ENCODE results near the gene DSCAML1.
"Not testable (repeated sequence)": the region's sequence is repeated elsewhere in the genome, so short reads cannot be mapped to it uniquely, and the experiment has no call there.

Gene DSCAML1

DNA sequence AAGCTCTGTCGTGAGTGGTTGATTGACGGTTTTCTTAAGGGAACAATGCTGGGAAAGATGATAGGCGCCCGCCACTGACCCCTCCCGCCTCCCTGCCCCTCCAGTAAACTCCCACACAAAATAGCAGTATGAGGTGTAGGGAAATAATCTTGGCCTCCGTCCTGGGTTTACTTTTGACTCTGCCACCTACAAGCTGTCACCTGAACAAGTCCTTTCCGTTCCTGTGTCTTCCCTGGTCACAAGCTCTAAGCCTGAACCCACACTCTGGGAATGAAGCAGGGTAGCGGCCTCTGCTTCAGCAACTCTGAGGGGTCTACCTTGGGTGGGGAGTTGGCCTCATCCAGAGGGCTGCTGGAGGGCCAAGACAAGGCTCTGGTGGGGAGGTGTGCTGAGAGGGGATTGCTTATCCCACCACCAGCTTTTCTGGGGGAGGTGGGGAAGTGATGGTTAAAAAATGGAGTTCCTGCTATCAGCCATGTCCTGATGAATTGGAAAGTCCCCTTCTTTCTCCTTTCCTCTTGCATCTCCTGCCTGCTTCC is 381.6 kb downstream of the DSCAML1 start:
- DNase-seq: no peak

DNA sequence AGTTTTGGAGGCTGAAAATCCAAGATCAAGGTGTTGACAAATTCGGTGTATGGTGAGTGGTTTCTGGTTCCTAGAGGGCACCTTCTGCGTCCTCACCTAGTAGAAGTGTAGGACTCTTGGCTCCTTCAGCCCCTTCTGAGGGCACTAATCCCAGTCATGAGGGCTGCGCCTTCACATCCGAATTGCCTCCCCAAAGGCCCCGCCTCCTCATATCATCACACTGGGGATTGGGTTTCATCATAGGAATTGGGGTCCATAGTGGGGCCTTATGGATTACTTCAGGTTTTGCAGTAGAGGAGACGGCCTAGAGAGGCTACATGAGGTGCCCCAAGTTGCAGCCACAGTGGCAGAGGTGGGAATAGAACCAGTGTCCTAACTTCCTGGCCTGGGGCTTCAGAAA is 382.3 kb downstream of the DSCAML1 start:
- no peak for DNase-seq

DNA sequence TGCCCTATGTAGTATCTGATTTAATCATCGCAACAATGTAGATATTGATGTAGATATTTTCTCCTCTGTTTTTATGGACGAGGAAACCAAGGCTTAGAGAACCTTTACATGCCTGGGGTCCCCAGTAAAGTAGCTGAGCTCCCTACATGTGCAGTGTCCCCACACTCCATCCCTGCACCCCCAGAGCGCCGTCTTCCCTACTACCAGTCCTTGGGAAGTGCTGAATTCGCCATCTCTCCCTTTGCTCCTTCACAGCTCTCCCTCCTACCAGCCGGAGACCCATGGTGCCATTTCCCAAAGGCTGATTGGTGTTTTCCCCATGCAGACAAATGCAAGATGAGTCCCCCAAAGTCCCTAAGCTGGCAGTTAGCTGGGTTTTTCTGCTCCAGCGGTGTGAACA is 383.4 kb downstream of the DSCAML1 start:
- no peak for DNase-seq

DNA sequence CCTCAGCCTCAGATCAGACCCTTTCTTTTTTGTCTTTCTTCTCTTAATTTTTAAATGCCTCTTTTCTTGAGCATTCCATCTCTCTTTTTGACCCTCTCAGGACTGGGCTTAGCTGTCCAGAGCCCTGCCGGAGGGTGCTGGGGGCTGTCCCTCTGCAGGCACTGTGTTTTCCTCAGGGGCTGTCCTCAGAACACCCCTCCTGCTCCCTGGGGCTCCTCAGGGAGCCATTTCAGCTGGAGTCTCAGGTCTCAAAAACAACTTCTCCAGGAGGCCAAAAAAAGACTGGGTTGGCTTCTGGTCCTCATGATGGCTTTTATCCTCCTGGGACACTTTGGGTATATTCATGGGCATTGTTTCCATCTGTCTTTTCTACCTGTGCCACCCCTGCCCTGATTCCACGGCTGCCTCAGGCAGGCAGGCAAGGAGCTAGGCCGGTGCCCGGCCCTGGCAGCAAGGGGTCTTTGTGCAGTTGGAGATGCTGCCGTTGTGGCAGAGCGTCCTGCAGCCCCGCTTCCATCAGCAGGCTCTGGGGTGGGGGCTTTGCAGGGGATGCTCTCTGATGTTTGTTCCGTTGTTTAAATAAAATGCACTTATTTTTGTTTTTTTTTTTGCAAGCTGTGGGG is 384.3 kb downstream of the DSCAML1 start:
- DNase-seq: no peak

DNA sequence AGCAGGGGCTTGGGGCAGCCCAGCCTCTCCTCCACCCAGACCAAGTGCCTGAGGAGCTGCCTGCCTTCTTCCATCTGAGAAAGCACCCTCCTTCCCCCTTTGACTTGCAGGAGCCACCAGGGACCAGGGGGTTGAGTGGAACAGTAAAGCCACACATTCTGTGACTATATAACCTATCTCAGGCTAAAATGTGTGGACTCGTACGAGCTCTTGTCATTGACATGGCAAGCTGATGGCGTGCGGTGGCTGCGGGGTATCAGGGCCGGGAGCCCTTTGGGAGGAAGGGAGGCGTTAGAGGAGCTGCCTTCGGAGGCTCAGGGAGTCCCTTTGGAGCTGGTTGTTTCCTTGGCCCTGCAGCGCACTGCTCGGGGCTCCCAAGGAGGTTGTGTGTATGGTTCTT is 384.8 kb downstream of the DSCAML1 start:
- DNase-seq: no peak

DNA sequence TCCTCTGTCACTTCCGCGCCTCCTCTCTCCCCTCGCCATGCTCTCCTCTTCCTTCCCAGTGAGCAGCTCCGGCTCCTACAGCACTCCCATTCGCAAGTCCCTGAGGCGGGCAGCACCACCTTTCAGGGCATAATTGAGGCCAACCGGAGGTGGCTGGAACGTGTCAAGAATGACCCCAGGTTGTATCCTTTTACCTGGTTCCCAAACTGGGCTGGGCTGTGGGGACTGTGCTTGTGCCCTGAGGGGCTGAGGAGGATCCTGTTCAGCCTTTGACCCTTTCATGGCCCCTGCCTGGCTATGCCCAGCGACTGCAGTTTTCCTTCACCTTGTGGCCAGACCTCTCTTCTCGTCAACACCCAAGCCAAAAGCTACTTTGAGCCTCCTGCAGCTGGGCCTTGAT is 385.3 kb downstream of the DSCAML1 start:
- no peak for DNase-seq

DNA sequence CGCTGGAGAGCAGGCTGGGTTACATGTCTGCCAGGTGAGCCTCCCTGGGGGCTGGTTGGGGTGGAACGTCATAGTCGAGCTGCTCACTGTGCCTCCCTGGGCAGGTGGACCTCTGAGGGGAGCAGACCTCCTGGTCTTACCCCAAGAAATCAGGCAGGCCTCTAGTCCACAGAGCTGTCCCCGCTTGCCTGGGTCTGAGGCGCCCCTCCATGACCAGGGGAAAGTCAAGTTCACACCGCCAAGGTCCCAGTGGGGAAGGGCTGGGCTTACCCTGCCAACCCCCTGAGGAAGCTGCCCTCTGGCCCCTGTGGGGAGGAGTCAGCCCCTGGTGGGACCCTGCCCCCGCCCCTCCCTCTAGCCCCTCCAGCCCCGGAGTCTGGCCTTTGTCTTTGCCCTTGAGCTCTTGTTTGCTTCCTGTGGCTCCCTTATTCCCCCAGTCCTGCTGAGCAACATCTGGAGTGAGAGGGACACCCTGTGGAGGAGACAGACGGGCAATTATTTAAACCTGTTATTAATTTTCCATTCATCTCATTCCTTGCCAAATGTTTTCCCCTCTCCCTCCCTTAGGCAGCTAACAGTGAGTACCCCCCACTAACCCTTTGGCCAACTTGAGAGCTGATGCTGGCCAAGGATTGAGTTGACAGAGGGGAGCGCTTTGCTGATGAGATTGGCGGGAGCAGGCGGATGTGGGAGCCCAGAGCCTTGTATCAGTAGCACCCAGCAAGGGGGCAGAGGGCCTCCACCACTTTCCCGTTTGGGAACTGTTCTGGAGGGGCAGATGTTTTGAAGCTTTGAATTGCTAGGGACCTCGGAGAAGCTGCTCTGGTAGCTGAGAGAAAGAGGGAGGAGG is 385.9 kb downstream of the DSCAML1 start:
- DNase-seq: no peak

DNA sequence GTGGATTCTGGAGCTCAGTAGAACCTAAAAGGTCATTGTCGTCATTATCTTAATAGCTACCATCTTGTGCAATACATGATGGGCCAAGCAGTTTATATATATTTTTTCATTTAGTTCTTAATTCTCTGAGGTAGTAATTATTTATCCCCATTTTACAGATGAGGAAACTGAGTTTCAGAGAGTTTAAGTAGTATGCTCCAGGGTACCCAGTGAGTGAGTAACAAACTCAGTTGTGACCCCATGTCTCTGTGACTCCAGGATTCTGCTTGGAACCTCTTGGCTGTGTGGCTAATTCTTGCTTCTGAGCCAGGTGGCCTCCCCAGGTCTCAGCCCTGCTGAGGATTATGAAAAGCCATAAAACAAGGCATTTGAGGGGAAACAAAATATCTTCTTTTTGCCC is 386.8 kb downstream of the DSCAML1 start:
- no peak for DNase-seq

DNA sequence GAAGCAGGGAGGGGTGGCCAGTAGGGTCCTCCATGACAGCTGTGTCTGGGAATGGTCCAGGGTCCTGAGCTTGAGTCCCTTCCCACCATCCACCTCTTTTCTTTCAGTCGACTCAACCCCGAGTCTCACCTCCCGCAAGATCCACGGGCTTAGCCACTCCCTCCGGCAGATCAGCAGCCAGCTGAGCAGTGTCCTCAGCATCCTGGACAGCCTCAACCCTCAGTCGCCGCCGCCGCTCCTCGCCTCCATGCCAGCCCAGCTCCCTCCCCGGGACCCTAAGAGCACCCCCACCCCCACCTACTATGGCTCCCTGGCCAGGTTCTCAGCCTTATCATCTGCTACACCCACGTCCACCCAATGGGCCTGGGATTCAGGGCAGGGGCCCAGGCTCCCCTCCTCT is 387.5 kb downstream of the DSCAML1 start:
- no peak for DNase-seq

DNA sequence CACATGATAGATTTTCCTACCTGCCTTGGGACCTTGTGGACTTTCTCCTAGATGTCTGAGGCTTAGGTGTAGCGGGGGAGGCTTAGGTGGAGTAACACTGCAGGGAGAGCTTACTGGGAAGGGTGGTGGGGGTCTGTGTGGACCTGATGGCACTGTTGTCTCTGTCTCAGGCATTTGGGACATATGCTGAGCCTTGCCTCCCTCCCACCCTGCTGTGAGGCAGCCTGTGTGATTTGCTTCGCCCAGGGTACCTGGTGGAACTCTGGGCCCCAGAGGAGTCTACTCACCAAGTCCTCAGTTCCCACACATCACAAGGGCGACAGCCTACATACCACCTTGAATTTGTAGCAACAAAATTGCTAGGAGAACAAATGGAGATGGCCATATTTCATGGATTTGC is 388.7 kb downstream of the DSCAML1 start:
- no peak for DNase-seq

DNA sequence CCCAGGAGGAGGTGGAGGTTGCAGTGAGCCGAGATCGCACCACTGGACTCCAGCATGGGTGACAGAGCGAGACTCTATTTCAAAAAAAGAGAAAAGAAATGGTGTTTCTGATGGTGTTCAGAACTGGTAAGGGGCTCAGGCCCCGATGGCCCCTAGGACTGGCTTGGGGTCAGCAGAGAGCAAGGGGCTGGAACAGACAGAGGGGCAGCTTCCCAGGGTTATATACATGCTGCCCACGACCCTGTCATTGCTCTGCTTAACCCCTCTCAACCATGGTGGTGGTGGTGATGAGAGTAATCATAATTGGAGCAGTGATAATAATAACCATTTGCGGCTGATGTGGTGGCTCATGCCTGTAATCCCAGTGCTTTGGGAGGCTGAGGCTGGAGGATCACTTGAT is 390.0 kb downstream of the DSCAML1 start:
- DNase-seq: no peak

DNA sequence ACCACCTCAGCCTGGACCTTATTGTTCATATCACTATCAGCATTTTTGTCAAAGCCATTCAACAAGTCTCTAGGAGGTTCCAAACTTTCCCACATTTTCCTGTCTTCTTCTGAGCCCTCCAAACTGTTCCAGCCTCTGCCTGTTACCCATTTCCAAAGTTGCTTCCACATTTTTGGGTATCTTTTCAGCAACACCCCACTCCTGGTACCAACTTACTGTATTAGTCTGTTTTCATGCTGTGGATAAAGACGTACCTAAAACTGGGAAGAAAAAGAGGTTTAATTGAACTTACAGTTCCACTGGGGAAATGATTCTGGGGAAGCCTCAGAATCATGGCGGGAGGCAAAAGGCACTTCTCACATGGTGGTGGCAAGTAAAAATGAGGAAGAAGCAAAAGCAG is 391.1 kb downstream of the DSCAML1 start:
- not testable (repeated sequence) for DNase-seq

DNA sequence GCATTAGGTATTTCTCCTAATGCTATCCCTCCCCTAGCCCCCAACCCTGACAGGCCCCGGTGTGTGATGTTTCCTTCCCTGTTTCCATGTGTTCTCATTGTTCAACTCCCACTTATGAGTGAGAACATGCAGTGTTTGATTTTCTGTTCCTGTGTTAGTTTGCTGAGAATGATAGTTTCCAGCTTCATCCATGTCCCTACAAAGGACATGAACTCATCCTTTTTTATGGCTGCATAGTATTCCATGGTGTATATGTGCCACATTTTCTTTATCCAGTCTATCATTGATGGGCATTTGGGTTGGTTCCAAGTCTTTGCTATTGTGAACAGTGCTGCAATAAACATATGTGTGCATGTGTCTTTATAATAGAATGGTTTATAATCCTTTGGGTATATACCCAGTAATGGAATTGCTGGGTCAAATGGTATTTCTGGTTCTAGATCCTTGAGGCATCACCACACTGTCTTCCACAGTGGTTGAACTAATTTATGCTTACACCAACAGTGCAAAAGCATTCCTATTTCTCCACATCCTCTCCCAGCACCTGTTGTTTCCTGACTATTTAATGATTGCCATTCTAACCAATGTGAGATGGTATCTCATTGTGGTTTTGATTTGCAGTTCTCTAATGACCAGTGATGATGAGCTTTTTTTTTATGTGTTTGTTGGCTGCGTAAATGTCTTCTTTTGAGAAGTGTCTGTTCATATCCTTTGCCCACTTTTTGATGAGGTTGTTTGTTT is 397.7 kb downstream of the DSCAML1 start:
- DNase-seq: not testable (repeated sequence)

DNA sequence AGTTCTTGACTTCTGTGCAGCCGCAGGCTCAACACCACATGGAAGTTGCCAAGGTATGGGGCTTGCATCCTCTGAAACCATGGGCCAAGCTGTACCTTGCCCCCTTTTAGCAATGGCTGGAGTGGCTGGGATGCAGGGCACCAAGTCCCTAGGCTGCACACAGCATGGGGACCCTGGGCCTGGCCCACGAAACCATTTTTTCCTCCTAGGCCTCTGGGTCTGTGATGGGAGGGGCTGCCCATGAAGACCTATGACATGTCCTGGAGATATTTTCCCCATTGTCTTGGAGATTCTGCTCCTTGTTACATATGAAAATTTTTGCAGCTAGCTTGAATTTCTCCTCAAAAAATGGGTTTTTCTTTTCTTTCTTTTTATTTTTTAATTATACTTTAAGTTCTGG is 398.4 kb downstream of the DSCAML1 start:
- not testable (repeated sequence) for DNase-seq

DNA sequence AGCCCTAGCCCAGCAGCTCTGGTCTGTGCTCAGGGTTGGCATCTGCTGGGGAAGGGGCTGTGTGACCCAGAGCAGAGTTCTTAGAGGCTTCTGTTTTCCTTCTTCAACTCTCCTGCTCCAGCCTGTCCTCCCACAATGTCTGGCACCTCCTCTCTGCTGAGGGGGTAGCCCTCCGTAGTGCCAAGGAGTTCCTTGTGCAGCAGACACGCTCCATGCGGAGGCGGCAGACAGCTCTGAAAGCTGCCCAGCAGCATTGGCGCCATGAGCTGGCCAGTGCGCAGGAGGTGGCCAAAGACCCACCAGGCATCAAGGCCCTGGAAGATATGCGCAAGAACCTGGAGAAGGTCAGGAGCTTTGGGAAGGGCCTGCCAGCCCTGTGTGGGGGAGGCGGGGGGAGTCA is 400.0 kb downstream of the DSCAML1 start:
- no peak for DNase-seq

DNA sequence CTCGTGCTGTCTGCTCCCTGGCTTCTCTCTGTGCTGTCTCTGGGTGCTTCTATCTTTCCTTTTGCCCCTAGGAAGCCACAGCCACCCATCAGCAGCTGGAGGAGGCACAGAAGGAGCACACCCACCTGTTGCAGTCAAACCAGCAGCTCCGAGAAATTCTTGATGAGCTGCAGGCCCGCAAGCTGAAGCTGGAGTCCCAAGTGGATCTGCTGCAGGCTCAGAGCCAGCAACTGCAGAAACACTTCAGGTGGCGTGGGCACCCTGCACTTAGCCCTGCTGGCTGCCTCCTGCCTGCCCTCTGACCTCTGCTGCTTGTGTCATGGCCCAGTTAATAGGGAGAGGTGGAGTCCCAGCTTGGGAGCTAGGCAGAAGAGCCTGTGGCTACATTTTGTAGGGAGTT is 401.5 kb downstream of the DSCAML1 start:
- no peak for DNase-seq

DNA sequence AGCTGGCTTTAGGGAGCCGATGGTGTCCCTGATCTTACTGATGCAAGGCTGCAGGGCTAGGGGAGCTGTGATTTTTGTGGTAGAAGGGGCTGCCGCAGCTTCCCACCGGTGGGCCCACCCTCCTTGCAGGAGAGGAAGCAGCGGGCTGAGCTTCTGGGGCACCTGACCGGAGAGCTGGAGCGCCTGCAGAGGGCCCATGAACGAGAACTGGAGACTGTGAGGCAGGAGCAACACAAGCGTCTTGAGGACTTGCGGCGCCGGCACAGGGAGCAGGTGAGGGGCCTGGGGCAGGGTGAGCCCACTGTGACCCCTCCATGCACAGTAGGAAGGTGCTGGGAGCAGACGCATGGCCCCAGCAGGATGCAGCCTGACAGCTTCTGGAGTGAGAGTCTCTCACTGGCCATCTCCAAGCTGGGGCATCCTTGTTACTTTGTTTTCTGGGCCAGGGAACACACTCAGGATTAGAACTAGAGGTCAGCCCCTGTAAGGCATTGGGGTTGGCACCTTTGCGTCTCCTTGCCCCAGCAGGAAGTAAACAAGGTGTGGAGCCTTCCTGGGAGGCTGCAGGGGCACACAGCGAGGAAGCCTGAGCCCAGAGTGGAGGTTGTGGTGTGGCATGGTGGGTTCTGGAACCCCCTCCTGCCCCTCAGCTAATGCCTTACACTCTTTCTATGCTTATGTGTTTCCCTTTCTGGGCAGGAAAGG is 402.6 kb downstream of the DSCAML1 start:
- no peak for DNase-seq

DNA sequence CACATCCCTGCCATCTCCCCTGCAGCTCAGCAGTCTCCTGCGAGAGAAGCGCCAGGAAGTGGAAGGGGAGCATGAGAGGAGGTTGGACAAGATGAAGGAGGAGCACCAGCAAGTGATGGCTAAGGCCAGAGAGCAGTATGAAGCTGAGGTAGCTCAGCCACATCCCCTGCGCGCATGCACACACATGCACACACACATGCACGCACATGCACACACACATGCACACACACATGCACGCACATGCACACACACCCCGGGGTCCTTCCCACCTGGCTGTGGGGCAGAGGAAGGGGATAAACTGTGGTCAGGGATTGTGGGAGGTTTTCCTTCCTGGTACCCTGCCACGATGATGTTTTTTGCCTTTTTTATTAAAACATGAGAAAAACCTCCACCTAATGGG is 404.0 kb downstream of the DSCAML1 start:
- no peak for DNase-seq

DNA sequence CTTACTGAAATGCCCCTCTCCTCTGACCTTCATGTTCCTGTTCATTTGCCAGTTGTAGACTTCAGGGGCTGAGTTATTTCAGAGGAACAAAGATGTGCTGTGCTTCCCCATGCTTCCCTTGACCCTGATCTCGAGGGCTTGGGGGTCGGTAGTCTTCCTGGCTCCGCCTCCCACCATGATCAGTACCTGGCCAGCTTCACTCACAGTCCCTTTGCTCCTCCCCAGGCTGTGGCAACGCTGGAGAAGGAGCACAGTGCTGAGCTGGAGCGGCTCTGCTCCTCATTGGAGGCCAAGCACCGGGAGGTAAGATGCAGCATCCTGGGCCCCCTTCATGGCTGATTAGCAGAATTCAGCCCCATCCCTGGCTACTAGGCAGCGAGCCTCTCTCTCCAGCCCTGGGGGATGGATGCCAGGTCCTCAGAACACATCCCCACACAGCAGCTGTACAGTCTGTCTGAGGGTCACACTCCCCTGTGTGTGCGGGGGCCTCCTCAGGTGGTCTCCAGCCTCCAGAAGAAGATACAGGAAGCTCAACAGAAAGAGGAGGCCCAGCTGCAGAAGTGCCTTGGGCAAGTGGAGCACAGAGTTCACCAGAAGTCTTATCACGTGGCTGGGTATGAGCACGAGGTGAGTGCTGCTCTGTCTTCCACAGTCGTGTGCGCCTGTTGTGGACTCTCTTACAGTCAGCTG is 404.9 kb downstream of the DSCAML1 start:
- DNase-seq: no peak

DNA sequence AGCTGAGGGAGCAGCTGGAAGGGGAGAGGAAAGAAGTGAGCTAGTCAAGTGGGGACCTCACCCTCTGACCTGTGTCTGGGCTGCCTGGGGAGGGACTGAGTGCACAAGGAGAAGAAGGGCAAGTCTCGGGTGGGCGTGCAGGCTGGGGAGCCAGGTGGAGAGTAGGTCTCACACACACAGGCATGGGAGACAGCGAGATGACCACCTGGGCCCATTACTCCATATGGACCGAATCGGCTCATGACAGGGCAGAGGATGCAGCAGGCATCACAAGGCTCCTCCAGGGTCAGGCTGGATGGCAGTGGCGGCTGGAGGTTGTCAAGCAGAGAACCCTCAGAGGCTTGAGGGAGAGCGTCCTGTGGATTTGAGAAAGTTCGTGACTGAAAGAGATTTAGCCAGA is 405.8 kb downstream of the DSCAML1 start:
- DNase-seq: no peak

DNA sequence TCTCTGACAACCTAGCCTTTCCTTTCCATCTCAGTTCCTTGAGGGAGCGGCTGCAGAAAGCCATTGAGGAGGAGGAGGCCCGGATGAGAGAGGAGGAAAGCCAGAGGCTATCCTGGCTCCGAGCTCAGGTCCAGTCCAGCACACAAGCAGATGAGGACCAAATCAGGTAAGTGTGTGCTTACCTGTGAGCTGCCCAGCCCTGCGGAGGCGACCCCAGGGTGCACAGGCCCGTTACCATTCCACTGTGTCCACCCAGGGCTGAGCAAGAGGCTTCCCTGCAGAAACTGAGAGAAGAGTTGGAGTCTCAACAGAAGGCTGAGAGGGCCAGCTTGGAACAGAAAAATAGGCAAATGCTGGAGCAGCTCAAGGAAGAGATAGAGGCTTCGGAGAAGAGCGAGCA is 406.3 kb downstream of the DSCAML1 start:
- DNase-seq: no peak

DNA sequence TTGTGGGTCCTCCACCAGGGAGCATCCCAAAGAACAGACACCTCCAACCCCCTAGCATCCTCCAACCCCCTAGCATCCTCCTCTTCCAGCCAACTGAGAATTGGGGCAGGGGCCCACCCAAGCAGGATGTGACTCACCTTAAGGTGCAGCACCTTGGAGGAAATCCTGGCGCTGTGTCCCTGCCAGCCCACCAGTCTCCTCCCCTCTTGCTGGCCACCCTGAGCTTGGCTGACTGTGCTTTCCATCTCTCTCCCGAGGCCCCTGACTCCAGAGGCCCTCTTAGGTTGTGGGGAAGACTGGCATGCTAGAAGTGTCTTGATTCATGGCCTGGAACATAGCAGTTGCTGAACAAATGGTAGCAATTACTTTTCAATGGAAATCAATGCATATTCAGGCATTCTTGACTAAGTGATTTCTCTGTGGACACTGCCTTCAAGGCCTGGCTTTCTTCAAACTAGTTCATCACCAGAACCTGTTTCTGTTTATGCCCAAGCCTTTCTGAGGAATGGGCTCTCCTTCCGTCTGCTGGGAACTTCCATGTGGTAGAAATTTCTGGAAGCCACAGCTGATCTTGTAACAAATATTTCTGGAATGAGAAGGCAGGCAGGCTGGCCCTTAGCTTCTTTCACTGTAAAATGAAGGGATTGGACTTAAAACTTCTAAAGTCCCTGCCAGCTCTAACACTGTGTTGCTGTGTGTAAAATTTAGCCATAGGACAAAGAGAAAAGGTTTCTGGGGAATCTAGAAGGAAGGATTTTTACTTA is 408.8 kb downstream of the DSCAML1 start:
- peak; percentile 73 for DNase-seq

All from fibroblast of skin of right biceps (primary cell).